HUES64 (cell line): Measurements from ENCODE around the gene NAALADL2.
"Not testable (repeated sequence)": the region's sequence is repeated elsewhere in the genome, so short reads cannot be mapped to it uniquely, and the experiment has no call there.

Experiments
- H3K27ac ChIP-seq: 2 replicates; pipeline ENCODE4 v1.7.0; 2013; ENCODE audit warnings: low read depth, low read length, inconsistent platforms
- H3K27me3 ChIP-seq: 2 replicates; pipeline ENCODE4 v1.6.1; 2013; ENCODE audit warnings: mild to moderate bottlenecking, low read length; ENCODE audit not compliant: insufficient read depth
- H3K36me3 ChIP-seq: 2 replicates; pipeline ENCODE4 v1.6.1; 2013; ENCODE audit warnings: mild to moderate bottlenecking, low read length; ENCODE audit not compliant: insufficient read depth
- H3K4me1 ChIP-seq: 2 replicates; pipeline ENCODE4 v1.6.1; 2013; ENCODE audit warnings: mild to moderate bottlenecking, low read length, moderate library complexity; ENCODE audit not compliant: insufficient read depth
- H3K4me3 ChIP-seq: 2 replicates; pipeline ENCODE4 v1.5.1; 2013; ENCODE audit warnings: mild to moderate bottlenecking, low read length, moderate library complexity
- H3K9ac ChIP-seq: 2 replicates; pipeline ENCODE4 v1.6.1; 2013; ENCODE audit warnings: mild to moderate bottlenecking, low read depth, low read length
- H3K9me3 ChIP-seq: 2 replicates; pipeline ENCODE4 v1.6.1; 2013; ENCODE audit warnings: low read depth, low read length; ENCODE audit not compliant: insufficient read depth
- WGBS: fragments of 150-250, 120-280 bp; methylation state at CpG from one replicate; pipeline ENCODE4 v1.1.7; 2013; ENCODE audit warnings: missing lambda C conversion rate; 5-methylcytosine and 5-hydroxymethylcytosine counted together

Gene NAALADL2

GRCh38 chr3:175423848-175424247 is 564.7 kb downstream of the NAALADL2 start:
- H3K27me3 ChIP-seq, H3K36me3 ChIP-seq, H3K9me3 ChIP-seq, H3K27ac ChIP-seq, H3K9ac ChIP-seq, H3K4me3 ChIP-seq, H3K4me1 ChIP-seq: not testable (repeated sequence)
- 92% methylated on average over 2 of the region's 2 CpGs for WGBS

GRCh38 chr3:175426805-175427204 is 567.7 kb downstream of the NAALADL2 start:
- Histone ChIP-seq H3K4me3 (no peak overlapping the region), H3K9ac (no peak overlapping the region), H3K36me3 (no peaks in the 10 kb centered on the region), H3K4me1 (no peaks in the 10 kb centered on the region), H3K9me3 (no peaks in the 10 kb centered on the region), H3K27ac (no peak overlapping the region), H3K27me3 (no peaks in the 10 kb centered on the region)
- WGBS, result 93% methylated on average over 5 of the region's 5 CpGs

GRCh38 chr3:175428466-175428865 is 569.3 kb downstream of the NAALADL2 start:
- Histone ChIP-seq H3K27ac (no peak overlapping the region), H3K9me3 (no peaks in the 10 kb centered on the region)

GRCh38 chr3:175430983-175431773 is 572.0 kb downstream of the NAALADL2 start:
- Histone ChIP-seq H3K27ac (no peak overlapping the region), H3K9me3 (no peaks in the 10 kb centered on the region), H3K9ac (no peak overlapping the region), H3K4me3 (no peak overlapping the region), H3K4me1 (no peaks in the 10 kb centered on the region), H3K36me3 (no peaks in the 10 kb centered on the region), H3K27me3 (no peaks in the 10 kb centered on the region)
- 79% methylated on average over 8 of the region's 8 CpGs for WGBS

More at GRCh38 chr3:175428466-175428865, 569.3 kb downstream of the NAALADL2 start:
- Histone ChIP-seq H3K4me1 (no peaks in the 10 kb centered on the region), H3K4me3 (no peak overlapping the region), H3K9ac (no peak overlapping the region), H3K27me3 (no peaks in the 10 kb centered on the region), H3K36me3 (no peaks in the 10 kb centered on the region)

GRCh38 chr3:175432376-175433025 is 573.4 kb downstream of the NAALADL2 start:
- Histone ChIP-seq H3K9me3 (no peaks in the 10 kb centered on the region), H3K27ac (no peak overlapping the region), H3K27me3 (no peaks in the 10 kb centered on the region), H3K36me3 (no peaks in the 10 kb centered on the region), H3K4me1 (no peaks in the 10 kb centered on the region), H3K9ac (no peak overlapping the region), H3K4me3 (no peak overlapping the region)
- 93% methylated on average over 4 of the region's 4 CpGs for WGBS

GRCh38 chr3:175433026-175433674 is 574.0 kb downstream of the NAALADL2 start:
- Histone ChIP-seq H3K36me3 (no peaks in the 10 kb centered on the region), H3K4me1 (no peaks in the 10 kb centered on the region), H3K27me3 (no peaks in the 10 kb centered on the region), H3K9ac (no peak overlapping the region), H3K27ac (no peak overlapping the region), H3K4me3 (no peak overlapping the region), H3K9me3 (no peaks in the 10 kb centered on the region)
- WGBS, result 89% methylated on average over 5 of the region's 5 CpGs

GRCh38 chr3:175434561-175434960 is 575.4 kb downstream of the NAALADL2 start:
- Histone ChIP-seq H3K9me3 (peaks cover 5% of the 10 kb centered on the region; the same call in 1 of the 2 replicates), H3K36me3 (no peaks in the 10 kb centered on the region), H3K4me1 (no peaks in the 10 kb centered on the region), H3K4me3 (no peak overlapping the region), H3K27me3 (no peaks in the 10 kb centered on the region), H3K27ac (no peak overlapping the region), H3K9ac (no peak overlapping the region)

- Histone ChIP-seq H3K9ac (no peak overlapping the region), H3K4me3 (no peak overlapping the region), H3K9me3 (no peaks in the 10 kb centered on the region), H3K4me1 (no peaks in the 10 kb centered on the region), H3K27me3 (no peaks in the 10 kb centered on the region), H3K27ac (no peak overlapping the region), H3K36me3 (no peaks in the 10 kb centered on the region)
- 93% methylated on average over 3 of the region's 3 CpGs for WGBS
Observed at GRCh38 chr3:175443682-175444081, 584.5 kb downstream of the NAALADL2 start.

GRCh38 chr3:175445741-175446140 is 586.6 kb downstream of the NAALADL2 start:
- no peak overlapping the region for H3K9ac ChIP-seq
- H3K9me3 ChIP-seq, result no peaks in the 10 kb centered on the region
- 89% methylated on average over 3 of the region's 3 CpGs for WGBS
- H3K4me3 ChIP-seq, result no peak overlapping the region
- no peaks in the 10 kb centered on the region for H3K27me3 ChIP-seq
- H3K4me1 ChIP-seq, result no peaks in the 10 kb centered on the region
- H3K36me3 ChIP-seq, result no peaks in the 10 kb centered on the region
- H3K27ac ChIP-seq, result no peak overlapping the region

- H3K9me3 ChIP-seq, result no peaks in the 10 kb centered on the region
- no peak overlapping the region for H3K4me3 ChIP-seq
- H3K9ac ChIP-seq, result no peak overlapping the region
- H3K27ac ChIP-seq, result no peak overlapping the region
- 98% methylated on average over 6 of the region's 6 CpGs for WGBS
- H3K4me1 ChIP-seq, result no peaks in the 10 kb centered on the region
- H3K36me3 ChIP-seq, result no peaks in the 10 kb centered on the region
- no peaks in the 10 kb centered on the region for H3K27me3 ChIP-seq
Observed at GRCh38 chr3:175447521-175447920, 588.4 kb downstream of the NAALADL2 start.

GRCh38 chr3:175453361-175453760 is 594.2 kb downstream of the NAALADL2 start:
- no peaks in the 10 kb centered on the region for H3K4me1 ChIP-seq
- H3K4me3 ChIP-seq, result no peak overlapping the region
- no peak overlapping the region for H3K9ac ChIP-seq
- H3K27ac ChIP-seq, result no peak overlapping the region
- no peaks in the 10 kb centered on the region for H3K9me3 ChIP-seq
- no peaks in the 10 kb centered on the region for H3K36me3 ChIP-seq
- H3K27me3 ChIP-seq, result no peaks in the 10 kb centered on the region
- 100% methylated on average over 2 of the region's 3 CpGs for WGBS
